Breast epithelium (tissue), 4 donors: ENCODE data around the gene DNAI2. TPM values are rescaled to one million over a fixed set of nuclear protein-coding genes. Genes with fewer than 3 reads are reported as not detected.
A peak's percentile ranks its signal among the peaks of the same experiment; 100 is the strongest.
"Not testable (repeated sequence)": the region's sequence is repeated elsewhere in the genome, so short reads cannot be mapped to it uniquely, and the experiment has no call there.

Source experiments
- DNase-seq, 2 donors: peaks; one replicate each; pipeline ENCODE4 v3.0.0-alpha.2; 2019; ENCODE audit warnings: low spot score in 2 of 2
- H3K27ac ChIP-seq, 2 donors: fragments of 200-600 bp; sonication (generic) in 1 of 2; one replicate each; pipeline ENCODE4 v1.5.1; 2016 to 2019; ENCODE audit warnings: mild to moderate bottlenecking in 1 of 2
- H3K27me3 ChIP-seq, 2 donors: fragments of 200-600 bp; sonication (generic) in 1 of 2; one replicate each; pipeline versions ENCODE4 v1.5.1 to v1.6.0; 2017 to 2019; ENCODE audit warnings: control low read depth in 1 of 2, mild to moderate bottlenecking in 1 of 2
- H3K36me3 ChIP-seq: fragments of 200-600 bp; one replicate; pipeline ENCODE4 v1.5.1; 2019
- H3K4me1 ChIP-seq, 2 donors: fragments of 200-600 bp; sonication (generic); one replicate each; pipeline ENCODE4 v1.5.1; 2016 to 2019; ENCODE audit warnings: control low read depth in 1 of 2
- H3K4me3 ChIP-seq, 3 donors: fragments of 200-600 bp; sonication (generic); 1 replicate in 2 of 3; 2 replicates in 1 of 3; pipeline ENCODE4 v1.5.1; 2016 to 2019; ENCODE audit warnings: mild to moderate bottlenecking in 3 of 3, moderate library complexity in 2 of 3
- H3K9me3 ChIP-seq, 2 donors: fragments of 200-600 bp; sonication (generic) in 1 of 2; one replicate each; pipeline ENCODE4 v1.5.1; 2016 to 2019; ENCODE audit warnings: control low read depth in 1 of 2
- POLR2A ChIP-seq: fragments of 450-650 bp; IDR thresholded peaks from one replicate; pipeline ENCODE4 v1.6.1; 2016; ENCODE audit warnings: antibody characterized with exemption, mild to moderate bottlenecking, moderate library complexity
- POLR2AphosphoS5 ChIP-seq, 3 donors: sonication (generic); formaldehyde crosslinking; IDR thresholded peaks; one replicate each; pipeline ENCODE4 v1.6.1; 2017; ENCODE audit warnings: antibody characterized with exemption in 3 of 3
- intact Hi-C: fragments of 100-400 bp; cut with DNase I; formaldehyde crosslinking; loops from one replicate; pipeline ENCODE4 v1.15.1; 2023; ENCODE audit warnings: low total_unique reads
- total RNA-seq, 3 donors: library from RNA; depleted of rRNA; stranded (reverse); fragments of >200 nt; gene quantifications; one replicate each; pipeline ENCODE4 v1.1.0, GENCODE V29; 2016
- TF ChIP-seq, protein P1 (sequence below), 3 donors: fragments of 450-650 bp; IDR thresholded peaks; one replicate each; pipeline ENCODE4 v1.5.1; 2016 to 2017; ENCODE audit warnings: antibody characterized with exemption in 3 of 3, mild to moderate bottlenecking in 3 of 3, moderate library complexity in 3 of 3

Gene DNAI2
- total RNA-seq, 3 donors from 2014 or later = not detected

- Histone ChIP-seq H3K9me3 (no peaks in the 10 kb centered on the region), H3K27ac (peak overlapping the region in 1 of 2 donors; percentile 65)
- intact Hi-C loops = no loop called here
Measured at GRCh38 chr17:74276051-74276476, 2.0 kb downstream of the DNAI2 start.

DNA sequence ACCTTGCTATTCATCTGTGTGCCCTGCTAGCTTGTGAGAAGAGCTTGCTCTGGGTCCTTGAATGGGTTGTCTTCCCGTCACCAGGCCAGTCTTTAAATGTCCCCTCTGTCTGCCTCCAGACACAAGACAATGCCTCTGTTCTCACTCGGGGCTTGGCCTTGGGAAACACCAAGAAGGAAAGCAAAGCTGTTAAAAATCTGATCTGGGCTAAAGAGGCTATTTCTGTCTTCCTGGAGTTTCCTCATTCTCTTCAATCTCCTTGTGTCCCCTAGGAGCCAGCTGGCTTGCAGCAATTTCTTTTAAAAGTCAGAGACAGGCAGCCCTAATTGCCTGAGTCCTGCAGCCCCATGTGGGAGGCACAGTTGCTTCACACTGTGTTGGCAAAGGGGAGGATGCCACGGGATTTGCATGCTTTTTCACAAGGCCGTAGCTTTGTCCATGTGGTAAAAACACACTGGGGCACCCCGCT lies 2.5 kb downstream of the DNAI2 start:
- peak overlapping the region in 1 of 2 donors; percentile 65 for H3K27ac ChIP-seq
- H3K4me1 ChIP-seq = no peaks in the 10 kb centered on the region
- TF ChIP-seq POLR2A (no peak), POLR2AphosphoS5 (IDR thresholded peaks at IDR 0.05) (no peak)
- TF ChIP-seq, protein P1, sequence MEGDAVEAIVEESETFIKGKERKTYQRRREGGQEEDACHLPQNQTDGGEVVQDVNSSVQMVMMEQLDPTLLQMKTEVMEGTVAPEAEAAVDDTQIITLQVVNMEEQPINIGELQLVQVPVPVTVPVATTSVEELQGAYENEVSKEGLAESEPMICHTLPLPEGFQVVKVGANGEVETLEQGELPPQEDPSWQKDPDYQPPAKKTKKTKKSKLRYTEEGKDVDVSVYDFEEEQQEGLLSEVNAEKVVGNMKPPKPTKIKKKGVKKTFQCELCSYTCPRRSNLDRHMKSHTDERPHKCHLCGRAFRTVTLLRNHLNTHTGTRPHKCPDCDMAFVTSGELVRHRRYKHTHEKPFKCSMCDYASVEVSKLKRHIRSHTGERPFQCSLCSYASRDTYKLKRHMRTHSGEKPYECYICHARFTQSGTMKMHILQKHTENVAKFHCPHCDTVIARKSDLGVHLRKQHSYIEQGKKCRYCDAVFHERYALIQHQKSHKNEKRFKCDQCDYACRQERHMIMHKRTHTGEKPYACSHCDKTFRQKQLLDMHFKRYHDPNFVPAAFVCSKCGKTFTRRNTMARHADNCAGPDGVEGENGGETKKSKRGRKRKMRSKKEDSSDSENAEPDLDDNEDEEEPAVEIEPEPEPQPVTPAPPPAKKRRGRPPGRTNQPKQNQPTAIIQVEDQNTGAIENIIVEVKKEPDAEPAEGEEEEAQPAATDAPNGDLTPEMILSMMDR (IDR thresholded peaks at IDR 0.05) = no peak
- H3K4me3 ChIP-seq = no peak overlapping the region
- DNase-seq = no peak
- H3K36me3 ChIP-seq = no peaks in the 10 kb centered on the region
- no peaks in the 10 kb centered on the region for H3K9me3 ChIP-seq
- intact Hi-C loops = no loop called here
- peaks cover 0 to 4% of the 10 kb centered on the region in 2 donors for H3K27me3 ChIP-seq

More at GRCh38 chr17:74276051-74276476, 2.0 kb downstream of the DNAI2 start:
- TF ChIP-seq, protein P1 (IDR thresholded peaks at IDR 0.05) = no peak
- TF ChIP-seq POLR2AphosphoS5 (IDR thresholded peaks at IDR 0.05) = no peak
- no peak for TF ChIP-seq POLR2A
- no peaks in the 10 kb centered on the region for H3K4me1 ChIP-seq
- no peaks in the 10 kb centered on the region for H3K36me3 ChIP-seq
- peaks cover 0 to 4% of the 10 kb centered on the region in 2 donors for H3K27me3 ChIP-seq
- no peak overlapping the region for H3K4me3 ChIP-seq
- no peak for DNase-seq

DNA sequence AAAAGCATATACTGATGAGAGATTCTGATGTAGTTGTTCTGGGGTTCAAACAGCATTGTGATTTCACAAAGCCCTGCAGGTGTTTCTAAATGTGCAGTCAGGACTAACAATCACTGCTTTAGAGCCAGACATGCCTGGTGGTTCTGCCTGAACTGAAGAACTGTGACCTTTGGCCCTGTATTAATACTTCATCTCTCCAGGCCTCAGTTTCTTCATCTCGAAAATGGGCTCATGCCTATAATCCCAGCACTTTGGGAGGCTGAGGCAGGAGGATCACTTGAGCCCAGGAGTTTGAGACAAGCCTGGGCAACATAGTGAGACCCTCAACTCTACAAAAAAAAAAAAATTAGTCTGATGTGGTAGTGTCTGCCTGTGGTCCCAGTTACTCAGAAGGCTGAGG lies 3.9 kb downstream of the DNAI2 start:
- Histone ChIP-seq H3K27ac (no peak overlapping the region), H3K9me3 (no peaks in the 10 kb centered on the region), H3K36me3 (no peaks in the 10 kb centered on the region), H3K4me3 (no peak overlapping the region), H3K27me3 (peaks cover 0 to 4% of the 10 kb centered on the region in 2 donors), H3K4me1 (no peaks in the 10 kb centered on the region)
- DNase-seq = no peak
- intact Hi-C loops = no loop called here
- TF ChIP-seq, protein P1 (IDR thresholded peaks at IDR 0.05) = no peak
- TF ChIP-seq POLR2A = no peak
- TF ChIP-seq POLR2AphosphoS5 (IDR thresholded peaks at IDR 0.05) = no peak

- H3K27me3 ChIP-seq, H3K9me3 ChIP-seq, H3K36me3 ChIP-seq, H3K4me3 ChIP-seq, H3K27ac ChIP-seq, intact Hi-C loops, H3K4me1 ChIP-seq, DNase-seq: not testable (repeated sequence)
Measured at GRCh38 chr17:74279617-74280016, 5.6 kb downstream of the DNAI2 start.

DNA sequence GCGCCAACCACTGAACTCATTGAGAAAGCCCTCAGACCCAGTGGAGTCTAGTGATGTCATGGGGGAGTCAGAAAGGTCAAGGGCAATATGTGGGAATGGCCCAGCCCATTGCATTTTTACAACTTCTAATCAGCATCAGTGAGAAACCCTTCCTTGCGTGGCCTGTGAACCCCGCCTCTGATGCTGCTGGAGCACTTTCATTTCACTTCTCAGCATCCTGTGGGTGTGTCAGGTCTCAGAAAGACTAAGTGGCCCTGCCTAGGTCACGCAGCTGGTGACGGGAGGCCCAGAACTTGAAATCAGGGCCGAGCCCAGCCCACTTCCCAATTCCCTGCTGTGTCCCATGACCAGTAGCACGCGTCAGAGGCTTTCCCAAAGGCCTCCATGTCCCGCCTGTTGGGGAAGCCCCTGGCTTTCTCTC lies 6.1 kb downstream of the DNAI2 start:
- H3K9me3 ChIP-seq = no peaks in the 10 kb centered on the region
- TF ChIP-seq POLR2A = no peak
- TF ChIP-seq, protein P1 (IDR thresholded peaks at IDR 0.05) = no peak
- TF ChIP-seq POLR2AphosphoS5 (IDR thresholded peaks at IDR 0.05) = no peak
- H3K27me3 ChIP-seq = peaks cover 0 to 5% of the 10 kb centered on the region in 2 donors
- H3K27ac ChIP-seq = no peak overlapping the region
- intact Hi-C loops = no loop called here
- no peaks in the 10 kb centered on the region for H3K4me1 ChIP-seq
- no peak for DNase-seq
- no peak overlapping the region for H3K4me3 ChIP-seq
- no peaks in the 10 kb centered on the region for H3K36me3 ChIP-seq

DNA sequence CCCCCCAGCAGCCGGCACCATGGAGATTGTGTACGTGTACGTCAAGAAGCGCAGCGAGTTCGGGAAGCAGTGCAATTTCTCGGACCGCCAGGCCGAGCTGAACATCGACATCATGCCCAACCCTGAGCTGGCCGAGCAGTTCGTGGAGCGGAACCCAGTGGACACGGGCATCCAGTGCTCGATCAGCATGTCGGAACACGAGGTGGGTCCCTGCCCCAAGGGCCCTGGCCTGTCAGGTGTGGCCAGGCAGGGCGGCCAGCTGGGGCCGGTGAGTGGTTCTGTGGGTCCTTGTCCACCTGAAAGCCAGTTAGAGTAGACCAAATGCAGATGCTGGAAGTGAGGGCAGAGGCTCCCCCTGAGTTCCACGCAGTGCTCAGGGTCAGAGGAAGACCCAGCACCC lies 7.8 kb downstream of the DNAI2 start:
- H3K9me3 ChIP-seq = no peaks in the 10 kb centered on the region
- TF ChIP-seq POLR2AphosphoS5 (IDR thresholded peaks at IDR 0.05) = no peak
- TF ChIP-seq, protein P1 (IDR thresholded peaks at IDR 0.05) = no peak
- TF ChIP-seq POLR2A = no peak
- no peak for DNase-seq
- intact Hi-C loops = no loop called here
- H3K4me3 ChIP-seq = no peak overlapping the region
- peaks cover 0 to 6% of the 10 kb centered on the region in 2 donors for H3K27me3 ChIP-seq
- no peak overlapping the region for H3K27ac ChIP-seq
- H3K4me1 ChIP-seq = no peaks in the 10 kb centered on the region
- no peaks in the 10 kb centered on the region for H3K36me3 ChIP-seq

GRCh38 chr17:74282274-74282586 lies 8.2 kb downstream of the DNAI2 start:
- H3K9me3 ChIP-seq, H3K27me3 ChIP-seq, H3K4me3 ChIP-seq, H3K36me3 ChIP-seq, DNase-seq, intact Hi-C loops, H3K27ac ChIP-seq, H3K4me1 ChIP-seq: not testable (repeated sequence)
